ENCODE measurements around the gene LRRC59.

LRRC59 gene

GRCh38 chr17:50396261-50397110, 837 bp downstream of the LRRC59 start:
- no peak for DNase-seq (ENCODE audit: insufficient read length)
- TF ChIP-seq POLR2A (IDR thresholded peaks at IDR 0.05; ENCODE audit: low read depth, low read length) = no peak
- no peak for TF ChIP-seq TAF1 (IDR thresholded peaks at IDR 0.05; ENCODE audit: borderline replicate concordance, low read depth, low read length)
- no peak for TF ChIP-seq POLR2AphosphoS5 (IDR thresholded peaks at IDR 0.05; ENCODE audit: low read depth, low read length)
- no peak for FAIRE-seq

- TF ChIP-seq POLR2AphosphoS5 (IDR thresholded peaks at IDR 0.05; ENCODE audit: low read depth, low read length) = no peak
- no peak for TF ChIP-seq TAF1 (IDR thresholded peaks at IDR 0.05; ENCODE audit: borderline replicate concordance, low read depth, low read length)
- TF ChIP-seq POLR2A (IDR thresholded peaks at IDR 0.05; ENCODE audit: low read depth, low read length) = no peak
- no peak for FAIRE-seq
- no peak for DNase-seq (ENCODE audit: insufficient read length)
Measured at GRCh38 chr17:50394711-50395110, 2.6 kb downstream of the LRRC59 start.

GRCh38 chr17:50393700-50394099, 3.6 kb downstream of the LRRC59 start:
- no peak for FAIRE-seq
- no peak for DNase-seq (ENCODE audit: insufficient read length)
- no peak for TF ChIP-seq POLR2AphosphoS5 (IDR thresholded peaks at IDR 0.05; ENCODE audit: low read depth, low read length)
- TF ChIP-seq TAF1 (IDR thresholded peaks at IDR 0.05; ENCODE audit: borderline replicate concordance, low read depth, low read length) = no peak
- TF ChIP-seq POLR2A (IDR thresholded peaks at IDR 0.05; ENCODE audit: low read depth, low read length) = no peak

GRCh38 chr17:50392621-50393020, 4.7 kb downstream of the LRRC59 start:
- DNase-seq (ENCODE audit: insufficient read length) (no peak), FAIRE-seq (no peak)
- TF ChIP-seq POLR2AphosphoS5 (IDR thresholded peaks at IDR 0.05; ENCODE audit: low read depth, low read length) = no peak
- TF ChIP-seq TAF1 (IDR thresholded peaks at IDR 0.05; ENCODE audit: borderline replicate concordance, low read depth, low read length) = no peak
- TF ChIP-seq POLR2A (IDR thresholded peaks at IDR 0.05; ENCODE audit: low read depth, low read length) = no peak

- FAIRE-seq = no peak
- TF ChIP-seq POLR2A (IDR thresholded peaks at IDR 0.05; ENCODE audit: low read depth, low read length) (no peak), TAF1 (IDR thresholded peaks at IDR 0.05; ENCODE audit: borderline replicate concordance, low read depth, low read length) (no peak), POLR2AphosphoS5 (IDR thresholded peaks at IDR 0.05; ENCODE audit: low read depth, low read length) (no peak)
- DNase-seq (ENCODE audit: insufficient read length) = no peak
Measured at GRCh38 chr17:50389534-50389933, 7.8 kb downstream of the LRRC59 start.

GRCh38 chr17:50388728-50389127, 8.6 kb downstream of the LRRC59 start:
- no peak for FAIRE-seq
- TF ChIP-seq POLR2A (IDR thresholded peaks at IDR 0.05; ENCODE audit: low read depth, low read length) = no peak; the same call in 1 of the 2 replicates
- no peak for TF ChIP-seq TAF1 (IDR thresholded peaks at IDR 0.05; ENCODE audit: borderline replicate concordance, low read depth, low read length)
- TF ChIP-seq POLR2AphosphoS5 (IDR thresholded peaks at IDR 0.05; ENCODE audit: low read depth, low read length) = no peak

GRCh38 chr17:50386510-50386909, 10.8 kb downstream of the LRRC59 start:
- DNase-seq (ENCODE audit: insufficient read length) (no peak), FAIRE-seq (no peak)
- TF ChIP-seq POLR2A (IDR thresholded peaks at IDR 0.05; ENCODE audit: low read depth, low read length) (no peak), TAF1 (IDR thresholded peaks at IDR 0.05; ENCODE audit: borderline replicate concordance, low read depth, low read length) (no peak), POLR2AphosphoS5 (IDR thresholded peaks at IDR 0.05; ENCODE audit: low read depth, low read length) (no peak)

More at GRCh38 chr17:50388728-50389127, 8.6 kb downstream of the LRRC59 start:
- no peak for DNase-seq (ENCODE audit: insufficient read length)

GRCh38 chr17:50382931-50383330, 14.4 kb downstream of the LRRC59 start:
- TF ChIP-seq POLR2AphosphoS5 (IDR thresholded peaks at IDR 0.05; ENCODE audit: low read depth, low read length) = no peak
- TF ChIP-seq POLR2A (IDR thresholded peaks at IDR 0.05; ENCODE audit: low read depth, low read length) = no peak
- TF ChIP-seq TAF1 (IDR thresholded peaks at IDR 0.05; ENCODE audit: borderline replicate concordance, low read depth, low read length) = no peak
- no peak for DNase-seq (ENCODE audit: insufficient read length)
- FAIRE-seq = no peak

- no peak for DNase-seq (ENCODE audit: insufficient read length)
- no peak for FAIRE-seq
- TF ChIP-seq TAF1 (IDR thresholded peaks at IDR 0.05; ENCODE audit: borderline replicate concordance, low read depth, low read length) (no peak), POLR2A (IDR thresholded peaks at IDR 0.05; ENCODE audit: low read depth, low read length) (no peak), POLR2AphosphoS5 (IDR thresholded peaks at IDR 0.05; ENCODE audit: low read depth, low read length) (no peak)
Measured at GRCh38 chr17:50381920-50382319, 15.4 kb downstream of the LRRC59 start.

- no peak; the same call in 1 of the 2 replicates for TF ChIP-seq POLR2A (IDR thresholded peaks at IDR 0.05; ENCODE audit: low read depth, low read length)
- no peak for TF ChIP-seq TAF1 (IDR thresholded peaks at IDR 0.05; ENCODE audit: borderline replicate concordance, low read depth, low read length)
- TF ChIP-seq POLR2AphosphoS5 (IDR thresholded peaks at IDR 0.05; ENCODE audit: low read depth, low read length) = no peak; the same call in 1 of the 2 replicates
- FAIRE-seq (no peak), DNase-seq (ENCODE audit: insufficient read length) (no peak)
Measured at GRCh38 chr17:50381260-50381815, 16.0 kb downstream of the LRRC59 start.

GRCh38 chr17:50380369-50381259, 16.7 kb downstream of the LRRC59 start:
- FAIRE-seq (no peak), DNase-seq (ENCODE audit: insufficient read length) (no peak)
- TF ChIP-seq POLR2AphosphoS5 (IDR thresholded peaks at IDR 0.05; ENCODE audit: low read depth, low read length) (peak; percentile 61; the same call in 1 of the 2 replicates), TAF1 (IDR thresholded peaks at IDR 0.05; ENCODE audit: borderline replicate concordance, low read depth, low read length) (no peak), POLR2A (IDR thresholded peaks at IDR 0.05; ENCODE audit: low read depth, low read length) (peak; percentile 40; the same call in 1 of the 2 replicates)
